Mesenchymal stem cell (in vitro differentiated cells and primary cell): ENCODE measurements around the gene AGAP6.
"Not testable (repeated sequence)": the region's sequence is repeated elsewhere in the genome, so short reads cannot be mapped to it uniquely, and the experiment has no call there.

Source experiments
- DNase-seq: peaks from one replicate; pipeline ENCODE4 v3.0.0-alpha.2; 2013
- H2AFZ ChIP-seq: one replicate; pipeline ENCODE4 v1.6.1; 2013; ENCODE audit warnings: low read depth, mild to moderate bottlenecking, control low read depth, inconsistent platforms, low read length, moderate library complexity
- H2AK5ac ChIP-seq: 2 replicates; pipeline ENCODE4 v1.6.1; 2013; ENCODE audit warnings: low read length, moderate library complexity, mild to moderate bottlenecking, inconsistent platforms; ENCODE audit not compliant: severe bottlenecking
- H2BK120ac ChIP-seq: one replicate; pipeline ENCODE4 v1.6.1; 2013; ENCODE audit warnings: low read depth, mild to moderate bottlenecking, inconsistent platforms, low read length, moderate library complexity
- H2BK12ac ChIP-seq, 2 experiments: one replicate each; pipeline ENCODE4 v1.6.1; 2013; ENCODE audit warnings: inconsistent platforms in 2 of 2, low read length in 2 of 2, mild to moderate bottlenecking in 2 of 2, moderate library complexity in 2 of 2, control low read depth in 1 of 2
- H2BK15ac ChIP-seq: one replicate; pipeline ENCODE4 v1.6.1; 2013; ENCODE audit warnings: mild to moderate bottlenecking, low read depth, inconsistent platforms; ENCODE audit not compliant: poor library complexity, severe bottlenecking
- H2BK5ac ChIP-seq: 2 replicates; pipeline ENCODE4 v1.6.1; 2013; ENCODE audit warnings: low read depth, mild to moderate bottlenecking, low read length, control low read depth, inconsistent platforms; ENCODE audit not compliant: poor library complexity, severe bottlenecking
- H3K14ac ChIP-seq, 2 experiments: one replicate each; pipeline ENCODE4 v1.6.1; 2013; ENCODE audit warnings: inconsistent platforms in 2 of 2, low read length in 2 of 2, control low read depth in 1 of 2, mild to moderate bottlenecking in 1 of 2, moderate library complexity in 1 of 2
- H3K18ac ChIP-seq, 2 experiments: one replicate each; pipeline ENCODE4 v1.6.1; 2013; ENCODE audit warnings: inconsistent platforms in 2 of 2, low read length in 2 of 2, control low read depth in 1 of 2, low read depth in 1 of 2, mild to moderate bottlenecking in 1 of 2
- H3K23ac ChIP-seq, 2 experiments: one replicate each; pipeline ENCODE4 v1.6.1; 2013; ENCODE audit warnings: inconsistent platforms in 2 of 2, low read length in 2 of 2, mild to moderate bottlenecking in 2 of 2, moderate library complexity in 2 of 2, control low read depth in 1 of 2
- H3K27ac ChIP-seq: 2 replicates; pipeline ENCODE4 v1.5.1; 2013; ENCODE audit warnings: mild to moderate bottlenecking, moderate library complexity, low read length, control low read depth, inconsistent platforms; ENCODE audit not compliant: poor library complexity, severe bottlenecking
- H3K27me3 ChIP-seq, 2 experiments: 2 replicates each; pipeline versions ENCODE4 v1.6.1 to v1.7.0; 2013; ENCODE audit warnings: low read length in 2 of 2, mild to moderate bottlenecking in 2 of 2, moderate library complexity in 2 of 2, control low read depth in 1 of 2, inconsistent platforms in 1 of 2; ENCODE audit not compliant: control insufficient read depth in 1 of 2, insufficient read depth in 1 of 2
- H3K36me3 ChIP-seq, 2 experiments: 2 replicates each; pipeline versions ENCODE4 v1.6.1 to v1.7.0; 2013; ENCODE audit warnings: low read length in 2 of 2, control low read depth in 1 of 2, inconsistent platforms in 1 of 2, low read depth in 1 of 2, mild to moderate bottlenecking in 1 of 2; ENCODE audit not compliant: insufficient read depth in 2 of 2, control insufficient read depth in 1 of 2
- H3K4ac ChIP-seq, 2 experiments: one replicate each; pipeline ENCODE4 v1.6.1; 2013; ENCODE audit warnings: inconsistent platforms in 2 of 2, low read length in 2 of 2, mild to moderate bottlenecking in 2 of 2, moderate library complexity in 2 of 2, control low read depth in 1 of 2, low read depth in 1 of 2
- H3K4me1 ChIP-seq: 2 replicates; pipeline ENCODE4 v1.6.1; 2013; ENCODE audit warnings: low read depth, low read length, control low read depth; ENCODE audit not compliant: control insufficient read depth, insufficient read depth
- H3K4me2 ChIP-seq: 2 replicates; pipeline ENCODE4 v1.6.1; 2013; ENCODE audit warnings: low read length, mild to moderate bottlenecking, inconsistent platforms; ENCODE audit not compliant: poor library complexity, severe bottlenecking
- H3K4me3 ChIP-seq, 2 experiments: 2 replicates each; pipeline versions ENCODE4 v1.5.1 to v1.7.0; 2013; ENCODE audit warnings: low read length in 2 of 2, mild to moderate bottlenecking in 2 of 2, control low read depth in 1 of 2, low read depth in 1 of 2; ENCODE audit not compliant: insufficient read depth in 1 of 2
- H3K79me1 ChIP-seq: replicated peaks from 2 replicates; pipeline ENCODE4 v1.6.1; 2013; ENCODE audit warnings: mild to moderate bottlenecking, control low read depth, low read length, inconsistent platforms; ENCODE audit not compliant: poor library complexity, severe bottlenecking
- H3K9ac ChIP-seq: 2 replicates; pipeline ENCODE4 v1.7.0; 2013; ENCODE audit warnings: mild to moderate bottlenecking, low read length, moderate library complexity
- H3K9me3 ChIP-seq: 2 replicates; pipeline ENCODE4 v1.7.0; 2013; ENCODE audit warnings: mild to moderate bottlenecking, low read length; ENCODE audit not compliant: control insufficient read depth
- H4K8ac ChIP-seq: one replicate; pipeline ENCODE4 v1.6.1; 2013; ENCODE audit warnings: inconsistent platforms, mild to moderate bottlenecking, low read length, moderate library complexity
- H4K91ac ChIP-seq: one replicate; pipeline ENCODE4 v1.6.1; 2013; ENCODE audit warnings: mild to moderate bottlenecking, low read length, inconsistent platforms
- WGBS: methylation state at CpG from one replicate; pipeline ENCODE4 v1.1.7; 2013; ENCODE audit warnings: mixed read lengths; 5-methylcytosine and 5-hydroxymethylcytosine counted together

AGAP6 gene

GRCh38 chr10:49948142-49948541 lies 40.1 kb upstream of the AGAP6 start:
- not testable (repeated sequence) for H3K4me3 ChIP-seq, DNase-seq, H2BK15ac ChIP-seq, H3K18ac ChIP-seq, H3K4ac ChIP-seq, H4K8ac ChIP-seq, H3K9me3 ChIP-seq, H4K91ac ChIP-seq, H2BK120ac ChIP-seq, H3K4me1 ChIP-seq, H2AK5ac ChIP-seq, H3K79me1 ChIP-seq, H3K14ac ChIP-seq, H2BK12ac ChIP-seq, H2BK5ac ChIP-seq, H3K36me3 ChIP-seq, H3K4me2 ChIP-seq, H2AFZ ChIP-seq, H3K27me3 ChIP-seq, H3K23ac ChIP-seq, H3K27ac ChIP-seq, H3K9ac ChIP-seq
- no CpG with 5 or more reads among the region's 2 CpGs for WGBS

- H3K9ac ChIP-seq, H3K4me2 ChIP-seq, H2BK120ac ChIP-seq, H4K91ac ChIP-seq, H3K36me3 ChIP-seq, H2AFZ ChIP-seq, H2BK15ac ChIP-seq, DNase-seq, H3K14ac ChIP-seq, H3K4me1 ChIP-seq, H3K79me1 ChIP-seq, H3K9me3 ChIP-seq, H3K4me3 ChIP-seq, H3K27ac ChIP-seq, H3K23ac ChIP-seq, H3K18ac ChIP-seq, H2BK5ac ChIP-seq, H2AK5ac ChIP-seq, H2BK12ac ChIP-seq, H3K4ac ChIP-seq, H3K27me3 ChIP-seq, H4K8ac ChIP-seq: not testable (repeated sequence)
- 98% methylated on average over 2 of the region's 2 CpGs for WGBS
Observed at GRCh38 chr10:49948737-49949136, 39.5 kb upstream of the AGAP6 start.

- not testable (repeated sequence) for H4K8ac ChIP-seq, DNase-seq, H3K18ac ChIP-seq, H3K4me1 ChIP-seq, H3K9me3 ChIP-seq, H2BK15ac ChIP-seq, H3K27ac ChIP-seq, H4K91ac ChIP-seq, H3K9ac ChIP-seq, H3K4me2 ChIP-seq, H2BK5ac ChIP-seq, H2AFZ ChIP-seq, H3K79me1 ChIP-seq, H3K4ac ChIP-seq, H3K23ac ChIP-seq, H3K14ac ChIP-seq, H2AK5ac ChIP-seq, H3K4me3 ChIP-seq, H2BK120ac ChIP-seq, H3K27me3 ChIP-seq, H2BK12ac ChIP-seq
- 100% methylated on average over 2 of the region's 3 CpGs for WGBS
- peaks cover 0 to 17% of the 10 kb centered on the region in 2 experiments for H3K36me3 ChIP-seq
Observed at GRCh38 chr10:49952006-49952405, 36.2 kb upstream of the AGAP6 start.

- peak; percentile 6 for DNase-seq
- H3K23ac ChIP-seq, H3K18ac ChIP-seq, H4K8ac ChIP-seq, H3K4me2 ChIP-seq, H3K4me3 ChIP-seq, H2AK5ac ChIP-seq, H3K27ac ChIP-seq, H3K14ac ChIP-seq, H2AFZ ChIP-seq, H2BK120ac ChIP-seq, H3K9me3 ChIP-seq, H3K9ac ChIP-seq, H4K91ac ChIP-seq, H2BK5ac ChIP-seq, H3K4ac ChIP-seq, H3K4me1 ChIP-seq, H3K27me3 ChIP-seq, H2BK15ac ChIP-seq, H2BK12ac ChIP-seq, H3K79me1 ChIP-seq: not testable (repeated sequence)
- peaks cover 3 to 21% of the 10 kb centered on the region in 2 experiments for H3K36me3 ChIP-seq
- WGBS, result 92% methylated on average over 2 of the region's 3 CpGs
Observed at GRCh38 chr10:49953122-49953521, 35.1 kb upstream of the AGAP6 start.
